Measurements from ENCODE around the gene FBXL17. TPM values are rescaled to one million over a fixed set of nuclear protein-coding genes. Genes with fewer than 3 reads are reported as not detected.

FBXL17 gene
- total and polyA plus RNA-seq, 9 of the 15 experiments (the other 6 are each of a cell fraction or from before 2014, with no cell fraction given) = 0.32 to 5.4 (median 1.8) TPM

DNA sequence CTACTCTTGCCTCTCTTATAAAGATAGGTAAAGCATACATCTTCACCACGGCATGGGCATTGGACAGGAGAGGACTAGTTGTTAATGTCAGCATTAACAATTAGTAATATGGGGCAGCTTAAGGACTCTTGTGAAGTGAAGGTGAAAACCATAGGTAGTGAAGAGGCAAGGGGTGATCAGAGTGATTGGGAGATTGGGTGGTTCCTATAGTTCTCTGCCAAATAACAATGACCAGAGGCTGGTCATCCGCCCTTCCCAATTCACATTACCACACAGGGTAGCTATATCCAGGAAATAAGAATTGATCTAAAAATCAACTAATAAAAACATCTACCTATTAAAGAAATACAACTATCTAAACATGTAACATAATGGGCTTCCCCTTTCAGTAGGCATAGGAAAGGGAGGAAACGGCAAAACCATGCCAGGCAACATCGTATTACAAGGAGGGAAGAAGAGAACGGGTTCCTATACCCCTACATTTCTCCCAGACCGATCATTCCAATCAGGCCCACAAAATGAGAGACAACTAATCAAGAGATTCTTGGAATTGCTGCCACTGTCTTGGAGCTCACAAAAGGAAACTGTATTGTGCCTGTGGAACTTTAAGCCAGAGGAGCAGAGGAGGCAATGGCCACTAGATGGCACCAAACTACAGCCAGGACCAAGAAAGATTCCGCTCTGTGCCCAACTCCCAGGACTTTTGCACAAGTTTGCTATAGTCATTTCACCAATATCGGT, 121.6 kb downstream of the FBXL17 start:
- CTCF ChIA-PET (ENCODE audit: low intra/inter-chr PET ratio) = interaction anchor here (1.0 to 2.4 kb wide), 3 partner anchors 10 to 85 kb away, joined by 3 to 18 read pairs (median 3); no protein-coding TSS in a partner anchor
- H3K4me2 ChIP-seq (ENCODE audit: insufficient read depth, low read length) = peak overlapping the region; percentile 56
- H2AFZ ChIP-seq (ENCODE audit: low read depth, low read length) = peak overlapping the region; percentile 62
- ATAC-seq (peak; percentile 99), FAIRE-seq (peak; percentile 96), DNase-seq (ENCODE audit: extremely low read depth in 1 of 4, low spot score in 3 of 4) (peak; percentile 65 to 87 (median 69))
- in situ Hi-C loops (cut with MboI) = no loop called here
- no TSS peak for BruUV-seq (replicated peaks)
- POLR2A ChIA-PET = interaction anchor here (1.0 to 1.6 kb wide), 3 partner anchors 12 to 117 kb away, joined by 3 to 4 read pairs (median 3); no protein-coding TSS in a partner anchor
- no peak overlapping the region for H3K27ac ChIP-seq (ENCODE audit: extremely low read depth, low read depth, low read length)
- H3K9me3 ChIP-seq (replicated peaks; ENCODE audit: control insufficient read depth, insufficient read depth, low read depth, low read length) = no peaks in the 10 kb centered on the region
- H3K4me1 ChIP-seq (replicated peaks in 1 of 2; ENCODE audit: control insufficient read depth in 2 of 2, insufficient read depth in 2 of 2, low read length in 2 of 2) = no peaks in the 10 kb centered on the region; a peak in 3 of 5 replicates
- no peaks in the 10 kb centered on the region for H3K79me2 ChIP-seq (ENCODE audit: control insufficient read depth, insufficient read depth, low read length)
- H3K27me3 ChIP-seq (ENCODE audit: control insufficient read depth in 2 of 2, insufficient read depth in 2 of 2, low read length in 2 of 2) = no peaks in the 10 kb centered on the region
- H4K20me1 ChIP-seq (replicated peaks; ENCODE audit: control insufficient read depth, insufficient read depth, low read length) = no peaks in the 10 kb centered on the region
- H3K9me1 ChIP-seq (ENCODE audit: control insufficient read depth, insufficient read depth, low read length) = no peaks in the 10 kb centered on the region
- 12% methylated on average over 7 of the region's 8 CpGs for WGBS (ENCODE audit: insufficient coverage, low coverage, missing lambda C conversion rate)
- intact Hi-C loops (cut with micrococcal nuclease) = loop anchor here (1.0 to 5.0 kb wide), 3 partner anchors 85 to 262 kb away; no protein-coding TSS in a partner anchor
- no peaks in the 10 kb centered on the region for H3K36me3 ChIP-seq (ENCODE audit: control insufficient read depth, insufficient read depth, low read length)
- no peak overlapping the region for H3K4me3 ChIP-seq
- H3K9ac ChIP-seq (ENCODE audit: insufficient read depth in 1 of 2, low read depth in 2 of 2, low read length in 2 of 2) = no peak overlapping the region
- TF ChIP-seq, protein P1, sequence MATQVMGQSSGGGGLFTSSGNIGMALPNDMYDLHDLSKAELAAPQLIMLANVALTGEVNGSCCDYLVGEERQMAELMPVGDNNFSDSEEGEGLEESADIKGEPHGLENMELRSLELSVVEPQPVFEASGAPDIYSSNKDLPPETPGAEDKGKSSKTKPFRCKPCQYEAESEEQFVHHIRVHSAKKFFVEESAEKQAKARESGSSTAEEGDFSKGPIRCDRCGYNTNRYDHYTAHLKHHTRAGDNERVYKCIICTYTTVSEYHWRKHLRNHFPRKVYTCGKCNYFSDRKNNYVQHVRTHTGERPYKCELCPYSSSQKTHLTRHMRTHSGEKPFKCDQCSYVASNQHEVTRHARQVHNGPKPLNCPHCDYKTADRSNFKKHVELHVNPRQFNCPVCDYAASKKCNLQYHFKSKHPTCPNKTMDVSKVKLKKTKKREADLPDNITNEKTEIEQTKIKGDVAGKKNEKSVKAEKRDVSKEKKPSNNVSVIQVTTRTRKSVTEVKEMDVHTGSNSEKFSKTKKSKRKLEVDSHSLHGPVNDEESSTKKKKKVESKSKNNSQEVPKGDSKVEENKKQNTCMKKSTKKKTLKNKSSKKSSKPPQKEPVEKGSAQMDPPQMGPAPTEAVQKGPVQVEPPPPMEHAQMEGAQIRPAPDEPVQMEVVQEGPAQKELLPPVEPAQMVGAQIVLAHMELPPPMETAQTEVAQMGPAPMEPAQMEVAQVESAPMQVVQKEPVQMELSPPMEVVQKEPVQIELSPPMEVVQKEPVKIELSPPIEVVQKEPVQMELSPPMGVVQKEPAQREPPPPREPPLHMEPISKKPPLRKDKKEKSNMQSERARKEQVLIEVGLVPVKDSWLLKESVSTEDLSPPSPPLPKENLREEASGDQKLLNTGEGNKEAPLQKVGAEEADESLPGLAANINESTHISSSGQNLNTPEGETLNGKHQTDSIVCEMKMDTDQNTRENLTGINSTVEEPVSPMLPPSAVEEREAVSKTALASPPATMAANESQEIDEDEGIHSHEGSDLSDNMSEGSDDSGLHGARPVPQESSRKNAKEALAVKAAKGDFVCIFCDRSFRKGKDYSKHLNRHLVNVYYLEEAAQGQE (IDR thresholded peaks at IDR 0.05; ENCODE audit: borderline replicate concordance) = peak; percentile 74
- TF ChIP-seq, protein P1 (CRISPR knock-in tag; IDR thresholded peaks at IDR 0.05; ENCODE audit: low read depth) = no peak
- no peak for TF ChIP-seq DACH1 (IDR thresholded peaks at IDR 0.05; ENCODE audit: partially characterized antibody)
- TF ChIP-seq ARID2 (IDR thresholded peaks at IDR 0.05) = 0 out of 2 replicates have a peak, but pooled peaks have one; percentile 38
- TF ChIP-seq GATAD2B (IDR thresholded peaks at IDR 0.05; ENCODE audit: borderline replicate concordance) = 0 out of 2 replicates have a peak, but pooled peaks have one; percentile 41
- TF ChIP-seq, protein P2, sequence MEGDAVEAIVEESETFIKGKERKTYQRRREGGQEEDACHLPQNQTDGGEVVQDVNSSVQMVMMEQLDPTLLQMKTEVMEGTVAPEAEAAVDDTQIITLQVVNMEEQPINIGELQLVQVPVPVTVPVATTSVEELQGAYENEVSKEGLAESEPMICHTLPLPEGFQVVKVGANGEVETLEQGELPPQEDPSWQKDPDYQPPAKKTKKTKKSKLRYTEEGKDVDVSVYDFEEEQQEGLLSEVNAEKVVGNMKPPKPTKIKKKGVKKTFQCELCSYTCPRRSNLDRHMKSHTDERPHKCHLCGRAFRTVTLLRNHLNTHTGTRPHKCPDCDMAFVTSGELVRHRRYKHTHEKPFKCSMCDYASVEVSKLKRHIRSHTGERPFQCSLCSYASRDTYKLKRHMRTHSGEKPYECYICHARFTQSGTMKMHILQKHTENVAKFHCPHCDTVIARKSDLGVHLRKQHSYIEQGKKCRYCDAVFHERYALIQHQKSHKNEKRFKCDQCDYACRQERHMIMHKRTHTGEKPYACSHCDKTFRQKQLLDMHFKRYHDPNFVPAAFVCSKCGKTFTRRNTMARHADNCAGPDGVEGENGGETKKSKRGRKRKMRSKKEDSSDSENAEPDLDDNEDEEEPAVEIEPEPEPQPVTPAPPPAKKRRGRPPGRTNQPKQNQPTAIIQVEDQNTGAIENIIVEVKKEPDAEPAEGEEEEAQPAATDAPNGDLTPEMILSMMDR (IDR thresholded peaks at IDR 0.05 in 2 of 3, conservative IDR thresholded peaks at IDR 0.05 in 1 of 3; ENCODE audit: insufficient read depth in 2 of 3, low read depth in 1 of 3, low read length in 3 of 3) = peak; percentile 82 to 91 (median 89)
- TF ChIP-seq, protein P3, sequence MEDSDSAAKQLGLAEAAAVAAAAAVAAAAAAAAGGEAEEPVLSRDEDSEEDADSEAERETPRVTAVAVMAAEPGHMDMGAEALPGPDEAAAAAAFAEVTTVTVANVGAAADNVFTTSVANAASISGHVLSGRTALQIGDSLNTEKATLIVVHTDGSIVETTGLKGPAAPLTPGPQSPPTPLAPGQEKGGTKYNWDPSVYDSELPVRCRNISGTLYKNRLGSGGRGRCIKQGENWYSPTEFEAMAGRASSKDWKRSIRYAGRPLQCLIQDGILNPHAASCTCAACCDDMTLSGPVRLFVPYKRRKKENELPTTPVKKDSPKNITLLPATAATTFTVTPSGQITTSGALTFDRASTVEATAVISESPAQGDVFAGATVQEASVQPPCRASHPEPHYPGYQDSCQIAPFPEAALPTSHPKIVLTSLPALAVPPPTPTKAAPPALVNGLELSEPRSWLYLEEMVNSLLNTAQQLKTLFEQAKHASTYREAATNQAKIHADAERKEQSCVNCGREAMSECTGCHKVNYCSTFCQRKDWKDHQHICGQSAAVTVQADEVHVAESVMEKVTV (CRISPR knock-in tag; IDR thresholded peaks at IDR 0.05) = peak; percentile 87
- TF ChIP-seq ZC3H11A (IDR thresholded peaks at IDR 0.05; ENCODE audit: low read depth, low read length) = no peak
- no peak for TF ChIP-seq HLTF (IDR thresholded peaks at IDR 0.05)
- TF ChIP-seq SMC3 (conservative IDR thresholded peaks at IDR 0.05; ENCODE audit: insufficient read depth, low read depth, low read length) = peak; percentile 63

Data from K562 (cell line).